ENCODE measurements around the gene COL5A2. TPM values are rescaled to one million over a fixed set of nuclear protein-coding genes. Genes with fewer than 3 reads are reported as not detected.

The COL5A2 gene
- total and polyA plus RNA-seq, 11 donors, result 4.4 to 61.1 (median 12.4) TPM

- Histone ChIP-seq H3K4me3 (no peak overlapping the region), H3K36me3 (no peaks in the 10 kb centered on the region), H3K27me3 (no peaks in the 10 kb centered on the region), H3K27ac (no peak overlapping the region), H3K4me1 (peaks cover 0 to 22% (median 0%) of the 10 kb centered on the region in 12 donors), H3K9me3 (no peaks in the 10 kb centered on the region)
- intact Hi-C loops (cut with DNase I), result no loop called here
- DNase-seq (no peak), ATAC-seq (no peak)
- WGBS, 4 donors, result 77 to 85% (median 80%) methylated on average over 5 of the region's 5 CpGs
- no peak for TF ChIP-seq POLR2A (IDR thresholded peaks at IDR 0.05)
- TF ChIP-seq, protein P1, sequence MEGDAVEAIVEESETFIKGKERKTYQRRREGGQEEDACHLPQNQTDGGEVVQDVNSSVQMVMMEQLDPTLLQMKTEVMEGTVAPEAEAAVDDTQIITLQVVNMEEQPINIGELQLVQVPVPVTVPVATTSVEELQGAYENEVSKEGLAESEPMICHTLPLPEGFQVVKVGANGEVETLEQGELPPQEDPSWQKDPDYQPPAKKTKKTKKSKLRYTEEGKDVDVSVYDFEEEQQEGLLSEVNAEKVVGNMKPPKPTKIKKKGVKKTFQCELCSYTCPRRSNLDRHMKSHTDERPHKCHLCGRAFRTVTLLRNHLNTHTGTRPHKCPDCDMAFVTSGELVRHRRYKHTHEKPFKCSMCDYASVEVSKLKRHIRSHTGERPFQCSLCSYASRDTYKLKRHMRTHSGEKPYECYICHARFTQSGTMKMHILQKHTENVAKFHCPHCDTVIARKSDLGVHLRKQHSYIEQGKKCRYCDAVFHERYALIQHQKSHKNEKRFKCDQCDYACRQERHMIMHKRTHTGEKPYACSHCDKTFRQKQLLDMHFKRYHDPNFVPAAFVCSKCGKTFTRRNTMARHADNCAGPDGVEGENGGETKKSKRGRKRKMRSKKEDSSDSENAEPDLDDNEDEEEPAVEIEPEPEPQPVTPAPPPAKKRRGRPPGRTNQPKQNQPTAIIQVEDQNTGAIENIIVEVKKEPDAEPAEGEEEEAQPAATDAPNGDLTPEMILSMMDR (IDR thresholded peaks at IDR 0.05), result no peak
Observed at GRCh38 chr2:189124175-189124574, 55.4 kb downstream of the COL5A2 start.

DNA sequence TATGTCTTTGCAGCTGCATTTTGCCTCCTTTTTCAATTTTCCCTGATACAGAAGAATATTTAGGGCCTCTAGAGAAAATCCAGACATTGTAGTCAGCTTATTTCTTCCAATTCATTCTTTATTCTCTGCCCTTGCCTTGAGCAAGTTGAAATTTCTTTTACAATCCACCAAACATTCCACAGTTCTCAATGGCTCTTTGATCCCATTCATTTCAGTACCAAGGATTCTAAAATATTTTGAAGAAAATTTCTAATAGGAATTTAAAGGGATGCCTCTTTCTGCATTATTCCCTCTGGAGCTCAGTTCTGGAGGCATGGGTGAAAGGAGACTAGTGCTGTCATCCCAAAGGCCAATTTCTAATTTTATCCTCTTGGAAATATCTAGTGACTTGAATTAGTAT lies 61.2 kb downstream of the COL5A2 start:
- no peak overlapping the region for H3K27ac ChIP-seq
- no peak overlapping the region for H3K4me3 ChIP-seq
- DNase-seq, result no peak
- intact Hi-C loops (cut with DNase I), result loop anchor here in 4 of 10 donors (5.0 to 10.0 kb wide), 4 partner anchors 56 to 169 kb away; partner anchors contain the start of gene COL5A2 (in 2 of the 4)
- H3K27me3 ChIP-seq, result no peaks in the 10 kb centered on the region
- H3K4me1 ChIP-seq, result peaks cover 0 to 15% (median 0%) of the 10 kb centered on the region in 12 donors
- no peak for ATAC-seq
- TF ChIP-seq, protein P1 (IDR thresholded peaks at IDR 0.05), result no peak
- TF ChIP-seq POLR2A (IDR thresholded peaks at IDR 0.05), result no peak
- no peaks in the 10 kb centered on the region for H3K9me3 ChIP-seq
- H3K36me3 ChIP-seq, result no peaks in the 10 kb centered on the region

- Histone ChIP-seq H3K27ac (no peak overlapping the region), H3K36me3 (no peaks in the 10 kb centered on the region), H3K9me3 (no peaks in the 10 kb centered on the region), H3K4me3 (no peak overlapping the region), H3K27me3 (no peaks in the 10 kb centered on the region), H3K4me1 (peaks cover 0 to 15% (median 0%) of the 10 kb centered on the region in 12 donors)
- WGBS, 4 donors, result 43 to 61% (median 55%) methylated on average over 1 of the region's 1 CpG
- no peak for DNase-seq
- TF ChIP-seq, protein P1 (IDR thresholded peaks at IDR 0.05), result no peak
- TF ChIP-seq POLR2A (IDR thresholded peaks at IDR 0.05), result no peak
- intact Hi-C loops (cut with DNase I), result loop anchor here in 4 of 10 donors (5.0 to 10.0 kb wide), 4 partner anchors 58 to 170 kb away; partner anchors contain the start of gene COL5A2 (in 2 of the 4)
- no peak for ATAC-seq
Observed at GRCh38 chr2:189116979-189117378, 62.6 kb downstream of the COL5A2 start.

DNA sequence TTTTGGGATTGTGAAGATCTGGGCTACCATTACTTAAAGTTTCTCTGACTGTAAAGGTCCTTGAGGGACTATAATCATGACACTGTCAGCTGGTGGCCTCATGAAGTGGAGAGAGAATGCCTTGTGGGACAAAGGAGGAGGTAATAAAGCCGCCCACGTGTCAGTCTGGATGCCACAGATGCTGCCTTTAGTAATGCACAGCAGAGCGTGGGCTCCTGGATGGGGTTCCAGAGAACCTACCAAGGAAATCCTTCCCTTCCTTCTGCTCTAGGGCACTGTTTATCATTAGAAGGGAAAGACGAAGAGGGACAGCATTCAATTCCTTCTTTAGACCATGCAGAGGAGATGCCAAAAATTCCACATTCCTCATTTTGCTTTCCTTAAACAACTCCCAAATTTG lies 63.5 kb downstream of the COL5A2 start:
- WGBS, 4 donors, result 67 to 74% (median 70%) methylated on average over 4 of the region's 4 CpGs
- DNase-seq (peak in 1 of 5 donors; percentile 14), ATAC-seq (peak in 1 of 4 donors; percentile 20)
- Histone ChIP-seq H3K4me3 (no peak overlapping the region), H3K9me3 (no peaks in the 10 kb centered on the region), H3K27me3 (no peaks in the 10 kb centered on the region), H3K4me1 (peaks cover 0 to 15% (median 0%) of the 10 kb centered on the region in 12 donors), H3K36me3 (no peaks in the 10 kb centered on the region), H3K27ac (peak overlapping the region in 1 of 12 donors; percentile 3)
- TF ChIP-seq POLR2A (IDR thresholded peaks at IDR 0.05), result no peak
- TF ChIP-seq, protein P1 (IDR thresholded peaks at IDR 0.05), result no peak
- intact Hi-C loops (cut with DNase I), result loop anchor here in 4 of 10 donors (5.0 to 10.0 kb wide), 4 partner anchors 59 to 171 kb away; partner anchors contain the start of gene COL5A2 (in 2 of the 4)

All from heart left ventricle (tissue), 16 donors.